ENCODE data around the gene BSN.

- TF ChIP-seq CTCF (tag by site-specific recombination; IDR thresholded peaks at IDR 0.05) (no peak), ZNF501 (tag by site-specific recombination; IDR thresholded peaks at IDR 0.05) (no peak), ZNF16 (tag by site-specific recombination; IDR thresholded peaks at IDR 0.05; ENCODE audit: low read depth) (no peak), ZNF202 (tag by site-specific recombination; IDR thresholded peaks at IDR 0.05; ENCODE audit: borderline replicate concordance) (no peak), ZNF140 (tag by site-specific recombination; IDR thresholded peaks at IDR 0.05) (no peak), ZNF239 (tag by site-specific recombination; IDR thresholded peaks at IDR 0.05) (no peak), ZNF518A (tag by site-specific recombination; conservative IDR thresholded peaks at IDR 0.05; ENCODE audit: low read depth) (no peak), SP2 (tag by site-specific recombination; IDR thresholded peaks at IDR 0.05) (no peak), ZNF792 (tag by site-specific recombination; IDR thresholded peaks at IDR 0.05) (no peak), ZNF274 (IDR thresholded peaks at IDR 0.05; ENCODE audit: low read length) (no peak), ZNF274 (tag by site-specific recombination; IDR thresholded peaks at IDR 0.05; ENCODE audit: borderline replicate concordance) (no peak), REST (tag by site-specific recombination; IDR thresholded peaks at IDR 0.05) (no peak), ZNF785 (tag by site-specific recombination; IDR thresholded peaks at IDR 0.05) (no peak), ZNF600 (tag by site-specific recombination; IDR thresholded peaks at IDR 0.05) (no peak), ZFP37 (tag by site-specific recombination; IDR thresholded peaks at IDR 0.05) (no peak)
Measured at GRCh38 chr3:49648354-49649019, 94.2 kb downstream of the BSN start.
